Erythroblast (primary cell): Measurements from ENCODE around the gene RASA3.

Experiments used
- GATA1 ChIP-seq: IDR thresholded peaks from 2 replicates; pipeline ENCODE4 v1.6.1; 2011; ENCODE audit warnings: low read depth, mild to moderate bottlenecking, control low read depth, low read length, moderate library complexity
- POLR2A ChIP-seq: IDR thresholded peaks from 2 replicates; pipeline ENCODE4 v1.6.1; 2011; ENCODE audit warnings: mild to moderate bottlenecking, low read length

DNA sequence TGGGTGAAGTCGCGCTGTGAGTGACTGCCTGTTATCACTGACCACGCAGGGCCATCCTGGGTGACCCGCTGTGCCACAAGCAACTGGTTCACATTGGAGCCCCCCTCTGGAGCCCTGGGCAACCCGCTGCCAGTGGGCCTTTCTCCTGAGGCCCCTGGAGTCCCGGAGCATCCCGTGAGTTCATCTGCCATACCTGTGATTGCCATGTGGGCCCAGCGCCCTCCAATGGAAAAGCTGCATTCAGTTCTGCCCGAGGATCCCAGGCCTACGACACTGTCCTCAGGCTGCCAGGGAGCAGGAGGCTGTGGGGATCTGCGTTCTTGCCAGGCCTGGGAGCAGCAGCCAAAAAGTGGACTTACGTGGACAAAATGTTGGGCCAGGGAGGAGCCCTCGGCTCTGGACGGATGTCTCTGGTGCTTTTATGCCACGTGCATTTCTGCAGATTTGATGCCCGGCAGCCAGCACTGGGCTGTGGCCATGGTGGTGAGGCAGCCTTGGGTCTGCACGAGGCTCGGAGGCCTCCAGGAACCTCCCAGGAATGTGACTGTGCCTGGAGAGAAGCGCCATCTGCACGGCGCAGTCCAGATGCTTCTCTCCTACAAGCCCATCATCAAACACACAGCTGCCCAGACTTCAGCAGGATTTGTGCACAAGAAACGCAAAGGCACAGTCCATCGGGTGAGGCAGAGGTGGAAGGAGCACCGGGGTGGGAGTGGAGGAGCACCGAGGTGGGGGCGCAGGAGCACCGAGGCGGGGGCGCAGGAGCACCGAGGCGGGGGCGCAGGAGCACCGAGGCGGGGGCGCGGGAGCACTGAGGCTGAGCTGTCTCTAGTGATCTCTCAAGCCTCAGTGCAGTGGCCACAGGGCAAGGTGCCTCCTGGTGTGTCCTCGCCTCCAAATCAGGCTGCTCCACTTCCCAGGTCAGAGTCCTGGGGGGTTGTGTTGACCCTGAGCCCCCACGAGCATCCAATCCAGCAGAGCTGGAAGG, 202.5 kb downstream of the RASA3 start:
- no peak for TF ChIP-seq POLR2A
- TF ChIP-seq GATA1 = no peak
